ENCODE data around the gene INPP4A.

INPP4A gene

DNA sequence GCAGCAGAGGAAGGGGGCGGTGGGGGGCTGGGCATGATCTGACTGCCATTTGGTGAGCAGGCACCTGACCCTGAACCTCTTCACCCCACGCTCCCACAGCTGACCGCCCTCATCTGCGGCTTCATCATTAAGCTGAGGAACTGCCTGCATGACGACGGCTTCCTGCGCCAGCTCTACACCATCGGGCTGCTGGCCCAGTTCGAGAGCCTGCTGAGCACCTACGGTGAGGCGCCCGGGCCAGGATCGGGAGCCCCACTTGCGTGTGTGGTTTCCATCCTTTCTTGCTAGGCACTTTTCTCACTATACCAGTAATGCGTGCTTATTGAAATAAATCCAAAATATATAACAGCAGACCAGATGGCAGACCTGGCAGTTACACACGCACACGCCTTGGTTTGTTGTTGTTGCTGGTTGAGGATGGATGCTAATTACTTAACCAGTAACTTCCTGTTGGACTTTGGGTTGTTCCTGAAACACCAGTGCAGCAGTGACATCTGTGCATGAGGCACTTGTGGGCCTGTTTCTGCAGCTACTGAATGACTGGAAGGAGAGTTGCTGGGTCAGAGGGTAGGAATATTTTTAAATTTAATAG lies 120.0 kb downstream of the INPP4A start:
- no peak for DNase-seq (ENCODE audit: low spot score)

DNA sequence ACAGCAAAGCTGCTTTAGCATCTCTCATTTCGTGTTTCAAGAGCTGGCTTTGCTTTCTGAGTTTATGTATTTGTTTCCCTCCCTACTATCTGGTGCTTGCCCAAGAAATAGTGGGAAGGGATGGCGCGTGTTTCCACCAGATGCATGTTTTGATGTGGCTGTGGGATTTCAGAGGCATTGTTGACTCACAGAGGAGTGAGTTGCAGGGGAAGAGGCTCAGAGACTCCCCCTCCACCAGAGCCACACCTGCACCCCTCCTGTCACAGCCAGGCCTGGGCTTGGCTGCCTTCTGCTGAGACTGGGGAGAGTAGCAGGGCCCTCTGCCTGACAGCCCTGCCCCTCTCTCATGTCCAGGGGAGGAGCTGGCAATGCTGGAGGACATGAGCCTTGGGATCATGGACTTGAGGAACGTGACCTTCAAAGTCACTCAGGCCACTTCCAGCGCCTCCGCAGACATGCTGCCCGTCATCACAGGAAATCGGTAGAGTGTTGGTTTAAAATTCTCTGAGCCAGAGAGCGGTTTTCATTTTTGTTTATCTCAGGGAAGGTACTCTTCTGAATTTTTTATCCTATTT lies 120.7 kb downstream of the INPP4A start:
- DNase-seq (ENCODE audit: low spot score), result no peak

DNA sequence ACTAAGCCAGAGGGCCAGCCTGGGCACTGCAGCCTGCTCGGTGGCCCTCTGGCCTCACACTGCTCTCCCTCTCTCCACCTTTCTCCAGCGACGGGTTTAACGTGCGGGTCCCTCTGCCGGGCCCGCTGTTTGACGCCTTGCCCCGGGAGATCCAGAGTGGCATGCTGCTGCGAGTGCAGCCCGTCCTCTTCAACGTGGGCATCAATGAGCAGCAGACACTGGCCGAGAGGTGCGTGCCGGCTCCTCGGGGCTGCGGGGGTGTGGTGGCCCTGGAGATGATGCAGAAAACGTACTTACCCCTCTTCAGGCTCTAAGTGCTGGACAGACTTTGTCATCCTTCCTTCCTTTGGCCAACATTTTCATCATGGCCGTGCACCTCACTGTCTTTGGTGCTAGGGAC lies 121.3 kb downstream of the INPP4A start:
- DNase-seq (ENCODE audit: low spot score), result no peak

DNA sequence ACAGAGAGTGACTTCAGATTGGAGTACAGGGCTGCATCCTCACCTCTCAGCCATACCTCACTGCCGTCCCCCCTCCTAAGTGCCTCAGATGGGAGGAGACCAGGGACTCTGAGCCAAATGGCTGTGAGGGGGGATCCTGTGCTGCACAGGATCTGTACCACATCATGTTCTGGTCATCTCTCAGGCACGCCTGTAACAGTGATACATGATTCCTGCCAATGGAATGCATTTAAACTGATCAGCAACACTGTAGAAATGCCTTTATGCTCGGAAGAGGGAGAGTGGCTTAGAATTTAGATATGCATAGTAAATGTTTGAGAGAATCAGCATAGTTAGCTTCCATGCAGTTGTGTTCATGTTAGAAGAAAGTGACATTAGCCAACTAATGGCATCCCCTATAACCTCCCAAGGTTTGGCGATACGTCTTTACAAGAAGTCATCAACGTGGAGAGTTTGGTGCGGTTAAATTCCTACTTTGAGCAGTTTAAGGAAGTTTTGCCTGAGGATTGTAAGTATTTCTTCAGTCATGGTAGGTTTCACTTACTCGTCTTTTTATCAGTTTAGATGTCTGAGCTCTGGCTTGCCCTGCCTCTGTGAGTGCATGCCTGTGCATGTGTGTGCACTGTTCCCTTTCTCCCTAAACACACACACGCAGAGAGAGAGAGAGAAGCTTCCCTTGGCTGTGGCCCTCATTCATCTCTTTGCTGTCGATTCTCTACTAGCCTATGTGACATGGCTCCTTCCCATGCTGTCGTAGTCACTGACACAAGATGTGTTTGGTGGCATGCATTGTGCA lies 123.7 kb downstream of the INPP4A start:
- DNase-seq (ENCODE audit: low spot score), result no peak

DNA sequence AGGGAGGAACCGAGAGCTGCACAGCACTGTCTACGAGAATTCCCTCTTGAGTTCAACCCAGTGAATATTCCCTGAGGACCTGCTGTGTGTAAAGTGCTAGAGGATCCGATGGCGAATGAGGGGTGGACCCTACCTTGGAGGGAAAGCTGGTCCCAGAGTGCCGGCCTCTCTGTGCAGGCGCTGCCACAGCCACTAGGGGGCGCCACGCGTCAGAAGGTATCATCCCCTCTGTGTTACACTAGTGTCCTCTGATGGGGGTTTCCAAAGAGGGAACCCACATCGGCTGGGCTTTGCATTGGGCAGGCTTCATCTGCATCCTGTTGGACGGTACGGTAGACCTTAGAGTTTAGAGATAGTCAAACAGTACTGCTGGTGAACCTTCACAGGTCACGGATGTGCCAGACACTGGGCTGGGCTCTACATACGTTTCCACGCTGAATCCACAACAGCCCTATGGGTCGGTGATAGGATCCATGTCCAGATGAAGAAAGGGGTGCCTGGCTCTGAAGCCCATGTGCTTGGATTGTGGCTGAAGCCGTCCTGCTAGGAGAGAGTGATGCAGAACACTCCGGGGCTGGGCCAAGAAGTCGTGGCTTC lies 124.6 kb downstream of the INPP4A start:
- DNase-seq (ENCODE audit: low spot score), result no peak

DNA sequence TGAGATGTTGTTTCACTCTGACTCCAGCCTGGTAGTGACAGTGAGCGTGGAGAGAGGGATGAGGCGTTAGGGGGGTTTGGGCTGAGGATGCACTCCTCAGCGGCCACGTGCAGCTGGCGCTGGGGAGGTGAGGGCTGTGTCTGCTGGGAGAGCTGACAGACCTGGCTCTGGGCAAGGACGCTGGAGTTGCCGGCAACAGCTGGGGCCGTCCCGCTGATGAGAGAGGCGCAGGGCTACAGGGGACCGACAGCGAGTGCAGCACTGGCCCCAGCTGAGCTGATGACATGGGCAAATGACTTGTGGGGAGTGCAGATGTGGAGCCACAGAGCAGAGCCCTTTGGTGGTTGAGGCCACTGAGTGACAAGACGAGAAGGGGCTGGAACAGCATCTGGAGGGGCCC lies 125.3 kb downstream of the INPP4A start:
- no peak for DNase-seq (ENCODE audit: low spot score)

DNA sequence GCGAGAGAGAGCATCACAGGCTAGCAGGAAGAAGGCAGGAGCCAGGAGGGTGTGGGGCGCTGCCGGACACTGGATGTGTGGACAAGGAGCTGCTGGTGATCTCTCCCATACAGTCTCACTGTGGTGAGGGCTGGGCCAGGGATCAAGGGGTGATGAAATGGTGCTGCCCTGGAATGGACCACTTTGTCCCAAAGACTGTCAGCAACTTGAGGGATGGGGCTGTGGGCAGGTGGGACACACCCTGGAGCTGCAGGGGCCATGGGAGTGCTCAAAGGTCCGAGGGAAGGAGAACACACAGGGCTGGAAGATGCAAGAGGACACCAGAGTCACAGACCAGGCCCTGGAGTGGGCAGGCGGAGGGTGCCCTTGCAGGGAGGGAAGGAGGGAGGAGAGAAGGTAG lies 125.7 kb downstream of the INPP4A start:
- no peak for DNase-seq (ENCODE audit: low spot score)

DNA sequence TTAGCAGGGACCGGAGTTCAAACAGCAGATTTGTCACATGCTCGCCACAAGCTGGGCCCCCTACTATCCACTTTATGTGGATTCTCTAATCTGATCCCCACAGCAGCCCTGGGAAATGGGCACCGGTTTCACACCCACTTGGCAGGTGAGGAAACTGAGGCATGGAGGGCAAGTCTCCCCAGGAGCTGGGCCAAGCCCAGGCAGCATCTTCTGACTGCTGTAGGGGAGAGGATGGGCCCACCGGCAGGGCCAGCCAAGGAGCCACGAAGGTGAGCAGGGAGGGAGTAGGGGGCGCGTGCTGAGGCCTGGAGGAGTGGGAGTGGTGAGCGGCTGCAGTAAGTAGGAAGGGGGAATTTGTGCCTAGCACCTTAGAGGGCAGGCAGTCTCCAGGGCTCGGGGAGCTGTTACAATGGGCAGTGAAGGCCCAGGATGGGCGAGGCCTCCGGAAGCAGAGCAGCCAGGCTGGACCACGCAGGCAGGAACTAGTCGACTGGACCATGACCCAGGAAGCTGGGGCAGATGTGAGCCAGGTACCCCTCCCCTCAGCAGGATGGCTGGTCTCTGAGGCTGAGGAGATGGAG lies 126.6 kb downstream of the INPP4A start:
- DNase-seq (ENCODE audit: low spot score), result no peak

DNA sequence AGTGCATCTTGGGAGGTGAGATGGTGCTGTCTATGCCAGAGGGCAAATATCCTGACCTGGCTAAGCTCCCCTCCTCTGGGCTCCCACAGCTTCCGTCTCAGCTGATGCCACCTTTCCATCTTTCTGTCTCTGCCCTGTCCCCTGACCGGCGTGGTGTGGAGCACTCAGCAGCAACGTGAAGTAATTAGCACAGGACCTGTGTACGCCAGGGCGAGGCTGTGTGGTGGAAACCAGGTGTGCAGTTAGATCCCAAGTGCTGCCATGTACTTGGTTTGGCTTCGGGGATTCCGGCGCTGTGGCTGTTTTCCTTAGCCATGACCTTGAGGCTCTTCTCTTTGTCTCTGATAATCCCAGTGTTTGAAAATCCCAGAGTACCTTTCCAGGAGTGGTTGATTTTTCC lies 127.1 kb downstream of the INPP4A start:
- DNase-seq (ENCODE audit: low spot score), result no peak

DNA sequence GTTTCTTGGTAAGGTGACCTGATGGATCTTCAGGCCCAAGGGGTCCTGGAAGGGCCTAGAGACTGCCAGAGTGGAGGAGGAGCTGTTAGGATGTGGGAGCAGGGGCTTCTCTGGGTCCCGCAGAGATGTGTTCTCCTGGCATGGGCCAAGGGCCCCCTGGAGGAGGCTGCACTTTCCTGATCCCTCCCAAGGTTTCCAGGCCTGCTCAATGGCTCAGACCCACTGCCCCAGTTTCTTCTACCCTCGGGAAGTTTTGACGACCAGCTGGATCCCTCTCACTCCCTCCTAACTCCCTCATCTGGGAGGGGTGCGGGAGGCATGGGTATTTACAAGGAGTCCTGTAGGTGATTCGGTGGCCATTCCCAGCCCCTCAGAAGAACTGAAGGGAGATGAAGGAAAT lies 127.6 kb downstream of the INPP4A start:
- DNase-seq (ENCODE audit: low spot score), result no peak

DNA sequence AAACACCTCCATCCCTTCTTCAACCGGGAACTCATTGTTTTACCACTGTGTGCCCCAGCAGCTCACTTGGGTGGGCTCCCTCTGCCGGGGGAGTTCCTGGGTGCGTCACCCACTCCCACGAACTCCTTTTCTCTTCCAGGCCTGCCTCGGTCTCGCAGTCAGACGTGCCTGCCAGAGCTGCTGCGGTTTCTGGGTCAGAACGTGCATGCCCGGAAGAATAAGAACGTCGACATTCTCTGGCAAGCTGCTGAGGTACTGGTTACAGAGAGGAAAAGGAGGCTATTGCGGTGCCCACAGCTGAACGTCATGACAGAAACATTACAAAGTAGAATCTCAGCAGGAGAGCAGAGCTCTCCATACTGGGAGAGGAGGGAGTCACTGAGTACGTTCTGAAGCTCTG lies 128.0 kb downstream of the INPP4A start:
- DNase-seq (ENCODE audit: low spot score), result no peak

DNA sequence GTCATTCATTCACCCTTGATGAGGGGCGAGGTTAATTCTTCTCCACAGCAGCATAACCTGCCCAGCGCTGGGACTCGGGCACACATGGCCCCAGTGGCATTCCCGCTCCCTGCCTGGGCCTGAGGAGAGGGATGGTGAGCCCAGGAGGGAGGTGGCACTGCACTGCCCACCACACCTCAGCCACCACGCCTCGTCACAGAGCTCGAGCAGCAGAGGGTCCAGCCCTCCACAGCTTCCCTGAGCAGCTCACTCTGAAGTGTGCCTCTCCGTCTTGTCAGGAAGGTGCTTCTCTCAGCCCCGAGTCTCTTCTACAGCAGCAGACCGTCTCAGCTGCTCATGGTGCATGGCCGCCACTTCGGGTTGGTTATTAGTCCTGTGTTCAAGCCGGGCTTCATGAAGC lies 128.8 kb downstream of the INPP4A start:
- no peak for DNase-seq (ENCODE audit: low spot score)

DNA sequence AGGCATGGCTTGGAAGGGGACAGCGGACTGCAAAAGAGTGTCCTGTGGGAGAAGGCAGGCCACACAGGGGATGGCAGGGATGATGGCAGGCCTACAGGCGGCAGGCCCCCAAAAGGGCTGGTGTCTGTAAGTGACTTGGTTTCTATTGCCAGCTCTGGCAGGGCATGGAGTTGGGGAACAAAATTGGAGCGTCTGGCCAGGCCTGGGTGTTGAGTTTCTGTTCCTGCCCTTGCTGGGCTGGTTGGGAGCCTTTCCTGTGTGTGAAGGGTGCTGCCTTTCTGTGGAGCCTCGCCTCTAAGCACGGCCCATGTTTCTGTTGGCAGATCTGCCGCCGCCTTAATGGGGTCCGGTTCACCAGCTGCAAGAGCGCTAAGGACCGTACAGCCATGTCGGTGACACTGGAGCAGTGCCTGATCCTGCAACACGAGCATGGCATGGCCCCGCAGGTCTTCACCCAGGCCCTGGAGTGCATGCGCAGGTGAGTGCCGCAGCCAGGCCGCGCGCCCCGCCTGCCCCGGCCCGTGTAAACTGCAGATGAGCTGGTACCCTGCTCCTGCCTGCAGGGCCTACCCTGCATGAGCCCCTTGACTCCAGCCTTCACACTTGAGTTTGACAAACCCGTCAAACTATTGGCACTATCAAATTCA lies 132.1 kb downstream of the INPP4A start:
- no peak for DNase-seq (ENCODE audit: low spot score)

DNA sequence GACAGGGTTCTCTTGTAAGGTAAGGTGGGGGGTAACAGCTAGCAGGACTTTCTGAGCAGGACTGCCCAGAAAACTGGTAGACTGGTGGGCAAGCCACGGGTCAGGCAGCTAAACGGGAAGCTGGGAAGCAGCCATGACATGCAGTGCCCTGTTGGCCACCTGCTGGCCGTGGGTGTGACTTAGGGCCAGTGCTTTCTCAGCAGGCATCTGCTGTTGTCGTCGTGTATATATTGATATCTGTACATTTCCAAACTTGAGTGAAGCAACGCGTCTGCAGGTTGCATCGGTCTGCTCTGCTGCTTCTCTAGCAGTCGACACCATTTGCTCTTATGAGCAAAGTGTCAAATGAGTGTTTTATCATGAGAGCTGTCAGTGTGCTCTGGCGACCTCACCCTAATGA lies 132.7 kb downstream of the INPP4A start:
- no peak for DNase-seq (ENCODE audit: low spot score)

DNA sequence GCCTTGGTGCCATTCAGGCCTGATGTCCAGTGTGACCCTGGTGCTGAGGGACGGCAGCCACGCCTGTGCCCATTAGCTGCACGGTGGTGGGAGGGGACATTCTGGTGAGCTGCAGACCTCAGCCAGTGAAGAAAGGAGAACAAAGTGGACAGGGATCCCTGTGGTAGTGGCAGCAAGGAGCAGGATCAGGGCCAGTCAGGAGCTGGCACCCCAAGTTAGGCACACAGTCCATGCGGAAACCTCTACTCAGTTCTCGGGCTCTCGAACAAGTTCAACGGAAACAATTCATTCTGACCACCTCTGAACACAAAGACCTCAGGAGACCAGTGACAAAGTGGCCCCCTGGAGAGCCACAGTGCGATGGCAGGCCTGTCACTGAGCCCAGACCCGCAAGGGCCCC lies 133.6 kb downstream of the INPP4A start:
- no peak for DNase-seq (ENCODE audit: low spot score)

DNA sequence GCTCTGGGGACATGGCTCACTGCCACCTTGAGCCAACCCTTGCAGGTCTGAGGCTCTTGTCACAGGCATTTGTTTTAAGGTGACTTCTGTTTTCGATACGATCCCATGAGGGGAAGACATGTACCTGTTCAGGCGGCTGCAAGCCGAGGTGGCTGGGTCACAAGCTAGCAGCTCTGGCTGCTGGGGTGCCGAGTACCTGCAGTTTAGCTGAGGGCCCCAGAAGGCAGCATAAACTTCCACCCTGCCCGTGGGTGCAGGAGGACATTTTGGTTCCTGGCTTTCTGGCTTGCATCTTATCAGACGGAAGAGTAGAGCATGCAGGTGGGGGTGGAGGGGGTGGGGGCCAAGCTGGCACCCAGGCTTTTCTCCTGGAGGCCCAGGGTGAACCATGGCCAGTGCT lies 135.3 kb downstream of the INPP4A start:
- no peak for DNase-seq (ENCODE audit: low spot score)

DNA sequence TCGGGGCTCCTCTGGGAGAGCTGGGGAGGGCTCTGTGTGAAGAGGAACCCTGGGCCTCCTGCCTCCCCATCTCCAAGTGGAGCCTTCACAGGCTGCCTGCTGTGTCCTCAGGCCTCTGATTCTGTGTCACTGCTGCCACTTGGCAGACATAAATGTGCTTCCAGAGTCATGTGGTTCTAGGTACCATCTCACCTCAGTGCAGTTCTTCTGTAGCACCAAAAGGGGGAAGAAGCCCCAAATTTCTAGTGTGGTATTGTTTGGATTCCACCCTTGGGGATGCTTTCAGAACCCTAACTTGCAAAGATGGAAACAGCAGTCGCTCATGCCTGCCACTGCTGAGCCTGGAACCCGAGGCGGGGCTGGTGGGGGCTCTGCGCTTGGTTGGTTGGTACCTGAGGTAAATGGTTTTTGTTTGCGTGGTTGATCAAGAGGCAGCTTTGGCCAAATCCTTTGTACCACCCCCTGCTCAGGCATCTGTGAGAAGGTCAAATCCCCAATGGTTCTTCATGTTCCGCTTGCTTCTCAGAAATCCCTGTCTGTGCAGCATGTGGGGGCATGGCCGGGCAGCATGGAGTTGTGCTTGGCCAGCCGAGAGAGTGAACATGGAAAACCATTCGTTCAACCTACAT lies 136.1 kb downstream of the INPP4A start:
- no peak for DNase-seq (ENCODE audit: low spot score)

DNA sequence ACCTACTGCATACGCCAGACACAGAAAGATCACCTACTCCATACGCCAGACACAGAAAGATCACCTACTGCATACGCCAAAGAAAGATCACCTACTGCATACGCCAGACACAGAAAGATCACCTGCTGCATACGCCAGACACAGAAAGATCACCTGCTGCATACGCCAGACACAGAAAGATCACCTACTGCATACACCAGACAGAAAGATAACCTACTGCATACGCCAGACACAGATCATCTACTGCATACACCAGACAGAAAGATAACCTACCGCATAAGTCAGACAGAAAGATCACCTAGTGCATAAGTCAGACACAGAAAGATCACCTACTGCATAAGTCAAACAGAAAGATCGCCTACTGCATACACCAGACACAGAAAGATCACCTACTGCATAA lies 137.9 kb downstream of the INPP4A start:
- DNase-seq (ENCODE audit: low spot score), result no peak

DNA sequence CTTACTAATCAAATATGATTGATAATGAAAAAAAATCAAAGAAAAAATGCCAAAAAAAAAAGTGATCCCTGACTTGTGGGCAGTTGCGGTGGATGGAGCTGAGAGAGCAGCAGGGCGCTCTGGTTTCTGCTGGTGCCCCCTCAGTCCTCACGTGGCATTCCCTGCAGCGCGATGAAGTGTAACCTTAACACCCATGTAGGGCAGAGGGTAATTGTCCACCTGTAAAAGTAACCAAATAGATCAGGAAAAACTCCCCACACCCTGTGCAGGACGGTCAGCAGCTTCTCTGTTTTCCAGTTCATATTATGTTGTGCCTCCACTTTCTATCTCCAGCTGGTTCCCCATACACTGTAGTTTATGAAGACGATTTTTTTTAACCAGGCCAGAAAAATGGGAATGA lies 138.6 kb downstream of the INPP4A start:
- DNase-seq (ENCODE audit: low spot score), result no peak

DNA sequence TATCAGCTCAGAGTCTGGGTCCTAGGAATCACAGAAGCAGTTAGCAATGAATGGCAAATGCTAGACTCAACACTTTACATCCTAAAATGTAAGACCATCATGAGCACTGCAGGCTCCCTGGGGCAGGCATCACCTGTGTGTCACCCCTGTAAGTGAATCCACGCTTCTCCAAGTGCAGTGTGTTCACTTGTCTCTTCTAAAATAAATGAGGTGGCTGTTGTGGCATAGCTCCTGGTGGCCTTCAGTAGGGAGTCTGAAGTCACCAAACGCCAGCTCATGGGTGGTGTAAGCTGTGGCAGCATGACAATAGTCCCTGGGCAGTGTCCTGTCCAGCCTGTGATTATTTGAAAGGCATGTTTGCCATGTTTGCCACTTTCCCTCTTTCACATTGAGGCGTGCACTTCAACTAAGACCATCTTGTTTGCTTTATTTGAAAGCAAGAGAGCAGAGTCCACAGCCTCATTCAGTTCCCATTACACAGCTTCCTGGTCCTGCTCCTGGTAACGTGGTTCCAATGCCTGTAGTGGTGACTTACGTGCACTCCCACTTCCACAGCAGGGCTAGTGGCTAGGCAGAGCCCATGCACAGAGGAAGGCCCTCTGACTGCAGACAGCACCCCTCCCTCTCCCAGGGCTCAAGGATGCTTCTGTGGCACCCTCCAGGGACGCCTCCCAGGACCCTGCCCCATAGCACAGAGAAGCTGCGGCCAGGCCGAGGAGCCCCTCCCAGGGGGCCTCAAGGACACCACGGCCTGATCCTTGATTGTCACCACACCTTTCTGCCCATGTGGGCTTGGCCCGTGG lies 139.4 kb downstream of the INPP4A start:
- no peak for DNase-seq (ENCODE audit: low spot score)

DNA sequence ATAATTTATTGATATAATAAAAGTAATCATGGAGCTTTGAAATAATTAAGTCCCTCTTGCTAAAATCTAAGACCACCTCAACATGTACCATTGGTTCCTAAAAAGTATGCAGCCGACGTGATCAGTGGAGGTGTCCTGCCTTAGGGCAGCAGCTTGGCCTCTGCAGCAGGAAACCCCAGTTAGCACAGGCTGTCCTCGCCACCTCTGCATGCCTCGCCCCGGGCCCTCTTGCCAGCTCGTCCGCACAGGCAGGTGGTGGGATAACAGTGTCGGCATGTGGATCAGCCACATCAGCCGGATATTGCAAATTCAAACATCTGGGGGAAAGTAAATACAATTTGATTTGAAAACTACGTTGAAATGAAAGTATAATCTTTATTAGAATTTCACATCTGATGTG lies 140.7 kb downstream of the INPP4A start:
- no peak for DNase-seq (ENCODE audit: low spot score)
